HCT116 (cell line): ENCODE results near the gene S1PR2. TPM values are rescaled to one million over a fixed set of nuclear protein-coding genes. Genes with fewer than 3 reads are reported as not detected.

ENCODE experiments used
- ATAC-seq: fragments of 200-7000 bp; cut with Tn5 transposase; 2 replicates; pipeline ENCODE4 v1.9.1; 2020; ENCODE audit warnings: mild to moderate bottlenecking, moderate library complexity
- BruUV-seq: library from RNA; stranded (reverse); fragments of 400-500 nt; replicated peaks from 2 replicates; lab custom pipeline; 2021; lab: Mats Ljungman, UMichigan
- CTCF ChIA-PET: fragments of 300-600 bp; sonication (Branson Sonifier 250); formaldehyde crosslinking; loops from one replicate; lab custom pipeline; 2021; ENCODE audit warnings: antibody characterized with exemption; lab: Charles Lee
- POLR2A ChIA-PET: fragments of 300-600, 350-600 bp; sonication (Branson Sonifier 250); formaldehyde crosslinking; loops from one replicate; lab custom pipeline; 2021; ENCODE audit warnings: antibody characterized with exemption; lab: Charles Lee
- RAD21 ChIA-PET, 2 experiments: fragments of 300-600 bp; sonication (Branson Sonifier 250); formaldehyde crosslinking; loops; one replicate each; lab custom pipeline; 2023; ENCODE audit warnings: low total read pairs in 2 of 2; ENCODE audit not compliant: uncharacterized antibody in 2 of 2, unreplicated experiment in 2 of 2, low non-redundant PET in 1 of 2; lab: Charles Lee
- DNase-seq: peaks from one replicate; pipeline ENCODE4 v3.0.0-alpha.2; 2010; ENCODE audit warnings: low read depth, low spot score
- H2AFZ ChIP-seq: fragments of 200-600 bp; shearing (Covaris generic), sonication (generic); 2 replicates; pipeline ENCODE4 v1.6.1; 2017; ENCODE audit warnings: low read depth, mixed run types, mixed read lengths, antibody characterized with exemption, low read length; ENCODE audit not compliant: poor library complexity, severe bottlenecking
- H3K27ac ChIP-seq: 2 replicates; pipeline ENCODE4 v1.5.1; 2012; ENCODE audit warnings: low read depth, low read length
- H3K27me3 ChIP-seq: fragments of 200-600 bp; sonication (generic); 2 replicates; pipeline ENCODE4 v1.6.1; 2016; ENCODE audit warnings: mixed run types, low read length, mixed read lengths; ENCODE audit not compliant: insufficient read depth
- H3K36me3 ChIP-seq, 2 experiments: fragments of 200-500 bp in 1 of 2; fragments of 200-600 bp in 1 of 2; sonication (Bioruptor generic) in 1 of 2; sonication (generic) in 1 of 2; 2 replicates each; pipeline versions ENCODE4 v1.5.1 to v1.6.1; 2014 to 2016; ENCODE audit warnings: low read length in 2 of 2, inconsistent platforms in 1 of 2, mixed read lengths in 1 of 2, mixed run types in 1 of 2; ENCODE audit not compliant: insufficient read depth in 2 of 2, control insufficient read depth in 1 of 2
- H3K4me1 ChIP-seq, 2 experiments: fragments of 200-600 bp in 1 of 2; sonication (generic) in 1 of 2; 2 replicates each; pipeline versions ENCODE4 v1.5.1 to v1.6.1; 2012 to 2017; ENCODE audit warnings: low read length in 2 of 2, inconsistent platforms in 1 of 2, mild to moderate bottlenecking in 1 of 2, mixed read lengths in 1 of 2, mixed run types in 1 of 2, moderate library complexity in 1 of 2; ENCODE audit not compliant: insufficient read depth in 2 of 2, control insufficient read depth in 1 of 2
- H3K4me2 ChIP-seq: fragments of 200-600 bp; sonication (generic); 2 replicates; pipeline ENCODE4 v1.6.1; 2017; ENCODE audit warnings: mixed run types, low read length, mixed read lengths
- H3K4me3 ChIP-seq, 2 experiments: fragments of 200-600 bp in 1 of 2; sonication (generic) in 1 of 2; replicated peaks in 1 of 2; 2 replicates each; pipeline ENCODE4 v1.5.1; 2011 to 2016; ENCODE audit warnings: low read length in 2 of 2, control low read depth in 1 of 2, low read depth in 1 of 2, mild to moderate bottlenecking in 1 of 2, mixed read lengths in 1 of 2, mixed run types in 1 of 2
- H3K79me2 ChIP-seq: fragments of 200-600 bp; sonication (generic); 2 replicates; pipeline ENCODE4 v1.6.1; 2017; ENCODE audit warnings: mild to moderate bottlenecking, mixed run types, low read length, moderate library complexity, mixed read lengths; ENCODE audit not compliant: insufficient read depth
- H3K9ac ChIP-seq: fragments of 200-600 bp; sonication (generic); 2 replicates; pipeline ENCODE4 v1.6.1; 2016; ENCODE audit warnings: low read length, mixed read lengths
- H3K9me2 ChIP-seq: fragments of 200-600 bp; sonication (generic), shearing (Covaris generic); 2 replicates; pipeline ENCODE4 v1.6.1; 2017; ENCODE audit warnings: mixed run types, mild to moderate bottlenecking, moderate library complexity; ENCODE audit not compliant: insufficient read depth
- H3K9me3 ChIP-seq, 2 experiments: fragments of 200-500 bp in 1 of 2; fragments of 200-600 bp in 1 of 2; sonication (Bioruptor generic) in 1 of 2; sonication (generic) in 1 of 2; 2 replicates each; pipeline ENCODE4 v1.6.1; 2014 to 2017; ENCODE audit warnings: low read length in 2 of 2, mixed read lengths in 2 of 2, inconsistent platforms in 1 of 2, low read depth in 1 of 2, mild to moderate bottlenecking in 1 of 2, mixed run types in 1 of 2, moderate library complexity in 1 of 2; ENCODE audit not compliant: control insufficient read depth in 1 of 2, insufficient read depth in 1 of 2
- H4K20me1 ChIP-seq: fragments of 200-600 bp; sonication (generic), shearing (Covaris generic); 2 replicates; pipeline ENCODE4 v1.6.1; 2017; ENCODE audit warnings: mixed run types, mild to moderate bottlenecking, moderate library complexity; ENCODE audit not compliant: insufficient read depth
- CBX3 ChIP-seq: IDR thresholded peaks from 2 replicates; pipeline ENCODE4 v1.6.1; 2012; ENCODE audit warnings: low read depth
- EGR1 ChIP-seq: IDR thresholded peaks from 2 replicates; pipeline ENCODE4 v1.6.1; 2012; ENCODE audit warnings: low read depth
- EZH2phosphoT487 ChIP-seq: fragments of 200-600 bp; IDR thresholded peaks from 2 replicates; pipeline ENCODE4 v1.6.1; 2018; ENCODE audit warnings: antibody characterized with exemption, borderline replicate concordance
- FOSL1 ChIP-seq: IDR thresholded peaks from 2 replicates; pipeline ENCODE4 v1.6.1; 2012; ENCODE audit warnings: low read depth
- POLR2AphosphoS5 ChIP-seq: IDR thresholded peaks from 2 replicates; pipeline ENCODE4 v1.6.1; 2011; ENCODE audit warnings: mild to moderate bottlenecking, low read depth, low read length, moderate library complexity
- RAD21 ChIP-seq: IDR thresholded peaks from 2 replicates; pipeline ENCODE4 v1.6.1; 2012; ENCODE audit warnings: low read depth, mild to moderate bottlenecking
- SIN3A ChIP-seq: IDR thresholded peaks from 2 replicates; pipeline ENCODE4 v1.6.1; 2012; ENCODE audit warnings: low read depth
- SP1 ChIP-seq: IDR thresholded peaks from 2 replicates; pipeline ENCODE4 v1.6.1; 2012; ENCODE audit warnings: low read depth
- TCF7L2 ChIP-seq: IDR thresholded peaks from 2 replicates; pipeline ENCODE4 v1.7.0; 2011; ENCODE audit warnings: borderline replicate concordance, inconsistent platforms; ENCODE audit not compliant: insufficient read depth, insufficient read length; ENCODE audit errors: extremely low read depth
- YY1 ChIP-seq: IDR thresholded peaks from 2 replicates; pipeline ENCODE4 v1.6.1; 2011; ENCODE audit warnings: low read length, low read depth, moderate library complexity, mild to moderate bottlenecking; ENCODE audit not compliant: insufficient replicate concordance; ENCODE audit errors: extremely low read depth
- ZFX ChIP-seq: fragments of 450-650 bp; IDR thresholded peaks from 2 replicates; pipeline ENCODE4 v1.6.1; 2017
- ZNF274 ChIP-seq: fragments of 200-500 bp; sonication (Bioruptor generic); IDR thresholded peaks from 2 replicates; pipeline ENCODE4 v1.6.1; 2014; ENCODE audit warnings: mild to moderate bottlenecking, low read depth, low read length, inconsistent platforms
- intact Hi-C: fragments of 100-400 bp; cut with micrococcal nuclease; formaldehyde crosslinking; loops from 2 replicates; pipeline ENCODE4 v1.10.0; 2022
- total RNA-seq: library from RNA; stranded (reverse); gene quantifications from one replicate; pipeline ENCODE4 v1.2.1, GENCODE V29; 2021; ENCODE audit not compliant: unreplicated experiment
- TF ChIP-seq, protein P1 (sequence below): IDR thresholded peaks from 2 replicates; pipeline ENCODE4 v1.6.1; 2012
- TF ChIP-seq, protein P2 (sequence below), 3 experiments: fragments of 200-600 bp in 1 of 3; sonication (generic) in 1 of 3; IDR thresholded peaks in 2 of 3; conservative IDR thresholded peaks in 1 of 3; 2 replicates each; pipeline ENCODE4 v1.5.1; 2012 to 2017; ENCODE audit warnings: low read depth in 2 of 3, low read length in 2 of 3, antibody characterized with exemption in 1 of 3, borderline replicate concordance in 1 of 3, control low read depth in 1 of 3, mild to moderate bottlenecking in 1 of 3, mixed read lengths in 1 of 3, mixed run types in 1 of 3, moderate library complexity in 1 of 3; ENCODE audit not compliant: insufficient read depth in 1 of 3
- TF ChIP-seq, protein P3 (sequence below): IDR thresholded peaks from 2 replicates; pipeline ENCODE4 v1.6.1; 2012

Gene S1PR2
- total RNA-seq, 1 experiment from 2014 or later = 6.1 TPM

DNA sequence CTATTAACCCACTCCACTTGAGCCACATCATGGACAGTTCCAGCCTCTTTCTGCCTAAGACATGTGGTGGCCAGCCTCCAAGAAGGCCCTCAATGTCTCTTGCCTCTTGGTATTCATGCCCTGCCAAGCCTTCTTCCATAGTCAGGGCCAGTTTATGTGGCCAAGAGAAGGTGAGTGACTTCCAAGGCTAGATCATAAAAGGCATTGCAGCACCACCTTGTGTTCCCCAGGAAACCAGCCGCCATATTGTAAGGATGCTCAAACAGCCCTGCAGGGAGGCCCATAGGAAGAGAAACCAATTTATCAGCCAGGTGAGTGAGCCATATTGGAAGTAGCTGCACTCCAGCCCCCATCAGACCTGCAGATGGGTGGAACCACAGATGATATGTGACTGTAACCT lies 24.1 kb downstream of the S1PR2 start:
- Histone ChIP-seq H2AFZ (no peak overlapping the region), H3K4me3 (no peak overlapping the region), H3K27ac (peak overlapping the region; percentile 43; the same call in 1 of the 2 replicates), H3K36me3 (no peaks in the 10 kb centered on the region), H3K4me1 (peaks cover 27 to 33% of the 10 kb centered on the region in 2 experiments), H3K79me2 (no peaks in the 10 kb centered on the region), H3K4me2 (no peak overlapping the region), H4K20me1 (no peaks in the 10 kb centered on the region), H3K9me2 (no peaks in the 10 kb centered on the region), H3K9me3 (peaks cover 0 to 9% of the 10 kb centered on the region in 2 experiments; a peak in 1 of 4 replicates), H3K27me3 (no peaks in the 10 kb centered on the region), H3K9ac (no peak overlapping the region)
- BruUV-seq = no TSS peak
- POLR2A ChIA-PET = no interaction called here
- TF ChIP-seq ZFX = no peak
- TF ChIP-seq, protein P1, sequence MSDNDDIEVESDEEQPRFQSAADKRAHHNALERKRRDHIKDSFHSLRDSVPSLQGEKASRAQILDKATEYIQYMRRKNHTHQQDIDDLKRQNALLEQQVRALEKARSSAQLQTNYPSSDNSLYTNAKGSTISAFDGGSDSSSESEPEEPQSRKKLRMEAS = no peak
- no peak for TF ChIP-seq SIN3A
- peak; percentile 65; the same call in 1 of the 2 replicates for TF ChIP-seq CBX3
- peak; percentile 79 for TF ChIP-seq YY1
- TF ChIP-seq, protein P2, sequence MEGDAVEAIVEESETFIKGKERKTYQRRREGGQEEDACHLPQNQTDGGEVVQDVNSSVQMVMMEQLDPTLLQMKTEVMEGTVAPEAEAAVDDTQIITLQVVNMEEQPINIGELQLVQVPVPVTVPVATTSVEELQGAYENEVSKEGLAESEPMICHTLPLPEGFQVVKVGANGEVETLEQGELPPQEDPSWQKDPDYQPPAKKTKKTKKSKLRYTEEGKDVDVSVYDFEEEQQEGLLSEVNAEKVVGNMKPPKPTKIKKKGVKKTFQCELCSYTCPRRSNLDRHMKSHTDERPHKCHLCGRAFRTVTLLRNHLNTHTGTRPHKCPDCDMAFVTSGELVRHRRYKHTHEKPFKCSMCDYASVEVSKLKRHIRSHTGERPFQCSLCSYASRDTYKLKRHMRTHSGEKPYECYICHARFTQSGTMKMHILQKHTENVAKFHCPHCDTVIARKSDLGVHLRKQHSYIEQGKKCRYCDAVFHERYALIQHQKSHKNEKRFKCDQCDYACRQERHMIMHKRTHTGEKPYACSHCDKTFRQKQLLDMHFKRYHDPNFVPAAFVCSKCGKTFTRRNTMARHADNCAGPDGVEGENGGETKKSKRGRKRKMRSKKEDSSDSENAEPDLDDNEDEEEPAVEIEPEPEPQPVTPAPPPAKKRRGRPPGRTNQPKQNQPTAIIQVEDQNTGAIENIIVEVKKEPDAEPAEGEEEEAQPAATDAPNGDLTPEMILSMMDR (IDR thresholded peaks at IDR 0.05 in 2 of 3, conservative IDR thresholded peaks at IDR 0.05 in 1 of 3; ENCODE audit: borderline replicate concordance in 1 of 3, insufficient read depth in 1 of 3, low read depth in 2 of 3, low read length in 2 of 3) = no peak; a peak in 1 of 6 replicates
- TF ChIP-seq FOSL1 = no peak
- TF ChIP-seq TCF7L2 = no peak
- no peak for TF ChIP-seq SP1
- no peak for TF ChIP-seq ZNF274
- no peak for TF ChIP-seq POLR2AphosphoS5
- TF ChIP-seq, protein P3, sequence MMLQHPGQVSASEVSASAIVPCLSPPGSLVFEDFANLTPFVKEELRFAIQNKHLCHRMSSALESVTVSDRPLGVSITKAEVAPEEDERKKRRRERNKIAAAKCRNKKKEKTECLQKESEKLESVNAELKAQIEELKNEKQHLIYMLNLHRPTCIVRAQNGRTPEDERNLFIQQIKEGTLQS = no peak
- TF ChIP-seq RAD21 = no peak
- no peak for TF ChIP-seq EGR1
- TF ChIP-seq EZH2phosphoT487 = no peak
- intact Hi-C loops = no loop called here
- DNase-seq = no peak
- CTCF ChIA-PET = interaction anchor here (1.1 kb wide), 1 partner anchor 43 kb away, joined by 3 read pairs; no protein-coding TSS in a partner anchor
- no peak for ATAC-seq
- RAD21 ChIA-PET = interaction anchor here in 1 of 2 experiments (0.6 kb wide), 1 partner anchor 35 kb away, joined by 5 read pairs; no protein-coding TSS in a partner anchor
